Adrenal gland (tissue), 12 donors: Measurements from ENCODE around the gene ABCF1. TPM values are rescaled to one million over a fixed set of nuclear protein-coding genes. Genes with fewer than 3 reads are reported as not detected.
"Not testable (repeated sequence)": the region's sequence is repeated elsewhere in the genome, so short reads cannot be mapped to it uniquely, and the experiment has no call there.

ENCODE experiments used
- DNase-seq, 7 donors: peaks; one replicate each; pipeline ENCODE4 v3.0.0-alpha.2; 2019 to 2020
- H3K27ac ChIP-seq, 5 donors: fragments of 200-600 bp; sonication (generic) in 4 of 5; 1 replicate in 3 of 5; 2 replicates in 2 of 5; pipeline versions ENCODE4 v1.5.1 to v1.8.0; 2016 to 2020; ENCODE audit warnings: mild to moderate bottlenecking in 1 of 5
- H3K27me3 ChIP-seq: fragments of 200-600 bp; 2 replicates; pipeline ENCODE4 v1.8.0; 2021
- H3K36me3 ChIP-seq, 2 donors: fragments of 200-600 bp; replicated peaks in 1 of 2; 1 replicate in 1 of 2; 2 replicates in 1 of 2; pipeline versions ENCODE4 v1.5.1 to v1.8.0; 2018 to 2022
- H3K4me1 ChIP-seq, 2 donors: fragments of 200-600 bp; replicated peaks in 1 of 2; 1 replicate in 1 of 2; 2 replicates in 1 of 2; pipeline versions ENCODE4 v1.5.1 to v1.8.0; 2018 to 2021
- H3K4me3 ChIP-seq, 4 donors: fragments of 200-600 bp; sonication (generic) in 3 of 4; one replicate each; pipeline ENCODE4 v1.5.1; 2016 to 2018
- H3K9me3 ChIP-seq, 3 donors: fragments of 200-600 bp; sonication (generic) in 1 of 3; replicated peaks in 1 of 3; 1 replicate in 2 of 3; 2 replicates in 1 of 3; pipeline versions ENCODE4 v1.5.1 to v1.8.0; 2016 to 2021
- CTCF ChIP-seq, 6 experiments: fragments of 450-650 bp in 4 of 6; fragments of 200-600 bp in 2 of 6; sonication (generic) in 1 of 6; IDR thresholded peaks; 1 replicate in 5 of 6; 2 replicates in 1 of 6; pipeline versions ENCODE4 v1.5.1 to v1.8.0; 2016 to 2021; ENCODE audit warnings: antibody characterized with exemption in 6 of 6, mild to moderate bottlenecking in 2 of 6, moderate library complexity in 1 of 6
- POLR2A ChIP-seq, 2 donors: fragments of 450-650 bp; IDR thresholded peaks; one replicate each; pipeline ENCODE4 v1.6.1; 2017; ENCODE audit warnings: antibody characterized with exemption in 2 of 2, mild to moderate bottlenecking in 2 of 2, moderate library complexity in 1 of 2
- WGBS, 4 donors: extraction: QIAGEN DNeasy Blood & Tissue Kit in 2 of 4; methylation state at CpG; one replicate each; pipeline versions ENCODE4 v1.1.5 to v1.1.7; 2013 to 2017; 5-methylcytosine and 5-hydroxymethylcytosine counted together
- intact Hi-C, 2 donors: fragments of 100-400 bp; cut with DNase I; formaldehyde crosslinking; loops; one replicate each; pipeline versions ENCODE4 v1.14.1 to v1.15.0; 2022 to 2023
- polyA plus RNA-seq, 3 donors: library from polyadenylated mRNA; stranded (reverse); fragments of 200-250 nt in 2 of 3; fragments of 350-450 nt in 1 of 3; fragmentation: Illumina TruSeq in 1 of 3; extraction: RNeasy Lipid Tissue Mini Kit (QIAGEN cat#74804) in 1 of 3; gene quantifications; one replicate each; pipeline ENCODE4 v1.2.3, GENCODE V29; 2013 to 2014
- total RNA-seq, 9 donors: library from RNA; depleted of rRNA in 4 of 9; stranded (reverse); fragments of >200 nt in 4 of 9; fragments of 120-200 nt in 1 of 9; fragmentation: NEBNext Ultra II Directional in 1 of 9; extraction: Animal tissue kit (Norgen Biotek cat#: 25700) in 1 of 9; gene quantifications; one replicate each; pipeline versions ENCODE4 v1.1.0 to v1.2.4, GENCODE V29; 2013 to 2023
- donor health status: healthy with polysubstance abuse.
- donor health status: Bipolar disorder and iron deficiency.
- donor health status: DM: yes; HTN: yes; CAD: no.
- donor health status: DM: no; HTN: no; CAD: no.
- donor health status: DM: no; HTN: no; CAD: no.
- donor health status: DM: yes; HTN: yes; CAD: no.

Gene ABCF1
- total and polyA plus RNA-seq, 12 donors, result 18.7 to 75.2 (median 37.6) TPM

GRCh38 chr6:30591008-30591407, 19.8 kb downstream of the ABCF1 start:
- no peaks in the 10 kb centered on the region for H3K27me3 ChIP-seq
- intact Hi-C loops, result no loop called here
- no peak overlapping the region for H3K4me3 ChIP-seq
- no peak for TF ChIP-seq CTCF (IDR thresholded peaks at IDR 0.05)
- TF ChIP-seq POLR2A (IDR thresholded peaks at IDR 0.05), result no peak
- peak overlapping the region in 3 of 5 donors; percentile 54 to 90 (median 63) for H3K27ac ChIP-seq
- H3K4me1 ChIP-seq, result peaks cover 8 to 18% of the 10 kb centered on the region in 2 donors
- WGBS, 4 donors, result 15 to 40% (median 33%) methylated on average over 1 of the region's 1 CpG
- H3K9me3 ChIP-seq, result no peaks in the 10 kb centered on the region
- DNase-seq, result no peak
- H3K36me3 ChIP-seq, result peaks cover 0 to 68% of the 10 kb centered on the region in 2 donors

DNA sequence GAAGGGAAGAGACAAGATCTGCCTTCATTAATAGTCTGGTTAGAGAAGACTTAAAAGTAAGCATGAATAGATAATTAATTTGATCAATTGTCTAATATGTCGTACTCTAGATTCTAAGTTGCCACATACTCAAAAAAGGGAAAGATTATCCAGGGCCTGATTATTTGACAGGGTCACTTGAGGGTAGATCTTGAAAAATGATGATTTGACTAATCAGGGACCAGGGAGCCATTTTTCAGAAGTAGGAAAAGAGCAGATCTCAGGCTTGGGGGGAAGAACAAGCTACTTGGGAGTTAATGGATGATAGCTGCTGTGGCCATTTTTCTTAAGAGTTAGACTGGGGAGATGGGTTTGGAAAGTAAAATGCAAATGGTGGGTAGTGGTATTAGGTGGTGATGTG, 21.0 kb downstream of the ABCF1 start:
- Histone ChIP-seq H3K27ac (no peak overlapping the region), H3K9me3 (no peaks in the 10 kb centered on the region), H3K36me3 (peaks cover 0 to 55% of the 10 kb centered on the region in 2 donors), H3K27me3 (no peaks in the 10 kb centered on the region), H3K4me3 (no peak overlapping the region), H3K4me1 (peaks cover 8 to 18% of the 10 kb centered on the region in 2 donors)
- intact Hi-C loops, result no loop called here
- DNase-seq, result no peak
- WGBS, 4 donors, result 92 to 95% (median 93%) methylated on average over 1 of the region's 1 CpG
- no peak for TF ChIP-seq POLR2A (IDR thresholded peaks at IDR 0.05)
- TF ChIP-seq CTCF (IDR thresholded peaks at IDR 0.05), result no peak

GRCh38 chr6:30597315-30598144, 26.3 kb downstream of the ABCF1 start:
- H3K9me3 ChIP-seq, H3K27me3 ChIP-seq, H3K4me3 ChIP-seq, H3K4me1 ChIP-seq: not testable (repeated sequence)
- 72 to 75% (median 74%) methylated on average over 15 of the region's 15 CpGs for WGBS, 4 donors
- Histone ChIP-seq H3K36me3 (peaks cover 0 to 32% of the 10 kb centered on the region in 2 donors), H3K27ac (peak overlapping the region in 1 of 5 donors; percentile 8)
- TF ChIP-seq POLR2A (IDR thresholded peaks at IDR 0.05) (peak in 1 of 2 donors; percentile 15), CTCF (IDR thresholded peaks at IDR 0.05) (peak; percentile 75 to 88 (median 85))
- peak; percentile 80 to 96 (median 88) for DNase-seq
- intact Hi-C loops, result loop anchor here in 1 of 2 donors (5.0 kb wide), 1 partner anchor 110 kb away; the partner anchor contains the start of gene HLA-E

GRCh38 chr6:30598912-30599624, 27.8 kb downstream of the ABCF1 start:
- H3K4me3 ChIP-seq, result no peak overlapping the region
- H3K27ac ChIP-seq, result no peak overlapping the region
- 72 to 77% (median 74%) methylated on average over 10 to 12 of the region's 12 CpGs for WGBS, 4 donors
- TF ChIP-seq CTCF (IDR thresholded peaks at IDR 0.05) (no peak), POLR2A (IDR thresholded peaks at IDR 0.05) (peak in 1 of 2 donors; percentile 6)
- H3K9me3 ChIP-seq, result no peaks in the 10 kb centered on the region
- intact Hi-C loops, result loop anchor here in 1 of 2 donors (5.0 kb wide), 1 partner anchor 112 kb away; the partner anchor contains the start of gene HLA-E
- DNase-seq, result no peak
- no peaks in the 10 kb centered on the region for H3K4me1 ChIP-seq
- no peaks in the 10 kb centered on the region for H3K27me3 ChIP-seq
- H3K36me3 ChIP-seq, result peaks cover 0 to 47% of the 10 kb centered on the region in 2 donors
